ENCODE data around the gene GEMIN5. TPM values are rescaled to one million over a fixed set of nuclear protein-coding genes. Genes with fewer than 3 reads are reported as not detected.

Gene GEMIN5
- total and polyA plus RNA-seq, 2 of the 13 experiments (the other 11 are each of a cell fraction or from before 2014, with no cell fraction given), result 6.6 to 28.6 TPM

DNA sequence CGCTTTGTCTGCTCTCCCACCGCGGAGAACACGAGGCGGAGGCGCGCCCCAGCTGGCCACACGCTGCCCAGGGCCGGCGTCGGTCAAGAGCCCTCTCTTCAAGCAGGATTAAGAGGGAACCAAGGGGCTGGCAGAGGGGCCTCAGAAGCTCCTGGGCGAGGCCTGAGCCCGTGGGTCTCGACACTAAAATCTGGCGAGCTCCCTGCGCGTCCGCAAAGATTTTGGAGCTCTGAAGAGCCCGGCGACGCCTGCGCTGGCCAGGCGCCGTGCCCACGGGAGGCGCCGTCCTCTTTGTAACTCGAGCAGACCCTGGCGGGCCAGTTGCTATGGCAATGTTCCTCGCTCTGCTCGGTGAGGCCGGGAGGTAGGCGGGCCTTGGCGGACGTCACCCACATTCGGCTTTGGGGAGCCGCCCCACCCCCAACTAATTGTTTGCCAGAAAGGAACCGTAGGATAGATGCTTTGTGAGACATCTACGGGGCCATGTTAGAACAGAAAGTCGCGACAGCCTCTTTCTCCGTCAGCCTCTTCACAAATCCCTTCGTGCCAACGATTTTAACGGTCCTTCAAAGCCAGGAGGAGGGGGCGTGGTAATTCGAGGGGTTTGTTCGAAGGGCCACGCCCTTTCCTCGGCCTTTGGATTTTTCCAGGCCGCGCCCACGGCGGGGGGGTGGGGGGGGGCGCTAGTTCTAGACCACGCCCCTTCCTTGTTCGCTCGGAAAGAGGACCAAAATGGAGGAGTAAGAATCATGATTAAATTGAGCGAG is 80.3 kb downstream of the GEMIN5 start (continued):
- TF ChIP-seq, protein P1, sequence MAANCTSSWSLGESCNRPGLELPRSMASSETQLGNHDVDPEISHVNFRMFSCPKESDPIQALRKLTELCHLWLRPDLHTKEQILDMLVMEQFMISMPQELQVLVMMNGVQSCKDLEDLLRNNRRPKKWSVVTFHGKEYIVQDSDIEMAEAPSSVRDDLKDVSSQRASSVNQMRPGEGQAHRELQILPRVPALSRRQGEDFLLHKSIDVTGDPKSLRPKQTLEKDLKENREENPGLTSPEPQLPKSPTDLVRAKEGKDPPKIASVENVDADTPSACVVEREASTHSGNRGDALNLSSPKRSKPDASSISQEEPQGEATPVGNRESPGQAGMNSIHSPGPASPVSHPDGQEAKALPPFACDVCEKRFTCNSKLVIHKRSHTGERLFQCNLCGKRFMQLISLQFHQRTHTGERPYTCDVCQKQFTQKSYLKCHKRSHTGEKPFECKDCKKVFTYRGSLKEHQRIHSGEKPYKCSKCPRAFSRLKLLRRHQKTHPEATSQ (CRISPR knock-in tag; IDR thresholded peaks at IDR 0.05; ENCODE audit: borderline replicate concordance), result no peak; the same call in 1 of the 2 replicates
- TF ChIP-seq ZNF44 (CRISPR knock-in tag; IDR thresholded peaks at IDR 0.05), result no peak
- peak; percentile 74; the same call in 1 of the 2 replicates for TF ChIP-seq ZNF670 (CRISPR knock-in tag; IDR thresholded peaks at IDR 0.05; ENCODE audit: borderline replicate concordance)
- TF ChIP-seq STAG1 (CRISPR knock-in tag; IDR thresholded peaks at IDR 0.05), result no peak
- TF ChIP-seq, protein P2, sequence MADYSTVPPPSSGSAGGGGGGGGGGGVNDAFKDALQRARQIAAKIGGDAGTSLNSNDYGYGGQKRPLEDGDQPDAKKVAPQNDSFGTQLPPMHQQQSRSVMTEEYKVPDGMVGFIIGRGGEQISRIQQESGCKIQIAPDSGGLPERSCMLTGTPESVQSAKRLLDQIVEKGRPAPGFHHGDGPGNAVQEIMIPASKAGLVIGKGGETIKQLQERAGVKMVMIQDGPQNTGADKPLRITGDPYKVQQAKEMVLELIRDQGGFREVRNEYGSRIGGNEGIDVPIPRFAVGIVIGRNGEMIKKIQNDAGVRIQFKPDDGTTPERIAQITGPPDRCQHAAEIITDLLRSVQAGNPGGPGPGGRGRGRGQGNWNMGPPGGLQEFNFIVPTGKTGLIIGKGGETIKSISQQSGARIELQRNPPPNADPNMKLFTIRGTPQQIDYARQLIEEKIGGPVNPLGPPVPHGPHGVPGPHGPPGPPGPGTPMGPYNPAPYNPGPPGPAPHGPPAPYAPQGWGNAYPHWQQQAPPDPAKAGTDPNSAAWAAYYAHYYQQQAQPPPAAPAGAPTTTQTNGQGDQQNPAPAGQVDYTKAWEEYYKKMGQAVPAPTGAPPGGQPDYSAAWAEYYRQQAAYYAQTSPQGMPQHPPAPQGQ (CRISPR knock-in tag; IDR thresholded peaks at IDR 0.05; ENCODE audit: borderline replicate concordance), result no peak; the same call in 1 of the 2 replicates
- peak; percentile 23; the same call in 1 of the 2 replicates for TF ChIP-seq RAD21 (CRISPR knock-in tag; IDR thresholded peaks at IDR 0.05)
- no peak for TF ChIP-seq BHLHE40 (IDR thresholded peaks at IDR 0.05; ENCODE audit: low read length)
- no peak for TF ChIP-seq NFIB (CRISPR knock-in tag; IDR thresholded peaks at IDR 0.05; ENCODE audit: borderline replicate concordance)
- peak; percentile 63 for TF ChIP-seq ZNF281 (CRISPR knock-in tag; IDR thresholded peaks at IDR 0.05; ENCODE audit: borderline replicate concordance)
- no peak for TF ChIP-seq CEBPB (IDR thresholded peaks at IDR 0.05; ENCODE audit: borderline replicate concordance, low read depth, low read length)
- peak; percentile 48; the same call in 1 of the 2 replicates for TF ChIP-seq ZNF460 (CRISPR knock-in tag; IDR thresholded peaks at IDR 0.05; ENCODE audit: borderline replicate concordance)
- TF ChIP-seq NFKBIZ (CRISPR knock-in tag; IDR thresholded peaks at IDR 0.05), result no peak
- peak; percentile 8 for TF ChIP-seq ZNF414 (CRISPR knock-in tag; IDR thresholded peaks at IDR 0.05)
- TF ChIP-seq IRX3 (CRISPR knock-in tag; IDR thresholded peaks at IDR 0.05; ENCODE audit: borderline replicate concordance, low read depth), result no peak
- 0 out of 2 replicates have a peak, but pooled peaks have one; percentile 78 for TF ChIP-seq HNRNPL (IDR thresholded peaks at IDR 0.05; ENCODE audit: low read depth, low read length)

Measured in HepG2 (cell line).